ENCODE data around the gene REEP5.

REEP5 gene

DNA sequence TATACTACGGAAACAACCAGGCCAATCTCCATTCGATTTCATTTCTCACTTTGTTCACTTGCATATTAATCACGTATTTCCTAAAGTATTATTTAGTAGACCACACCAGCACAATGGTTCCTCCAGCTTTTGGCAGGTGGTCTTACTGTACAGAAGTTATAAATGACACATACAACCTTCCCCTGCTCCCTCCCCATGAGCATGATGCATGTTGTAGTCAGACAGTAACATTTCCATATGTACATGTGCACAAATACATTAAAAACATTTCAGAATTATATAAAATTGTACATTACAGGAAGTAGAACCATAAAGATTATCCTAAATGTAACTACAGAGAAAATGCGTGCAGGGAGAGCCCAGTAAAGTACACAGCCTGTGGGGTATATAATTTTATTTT is 43.9 kb downstream of the REEP5 start:
- no peak overlapping the region for H3K27ac ChIP-seq
- TF ChIP-seq, protein P1, sequence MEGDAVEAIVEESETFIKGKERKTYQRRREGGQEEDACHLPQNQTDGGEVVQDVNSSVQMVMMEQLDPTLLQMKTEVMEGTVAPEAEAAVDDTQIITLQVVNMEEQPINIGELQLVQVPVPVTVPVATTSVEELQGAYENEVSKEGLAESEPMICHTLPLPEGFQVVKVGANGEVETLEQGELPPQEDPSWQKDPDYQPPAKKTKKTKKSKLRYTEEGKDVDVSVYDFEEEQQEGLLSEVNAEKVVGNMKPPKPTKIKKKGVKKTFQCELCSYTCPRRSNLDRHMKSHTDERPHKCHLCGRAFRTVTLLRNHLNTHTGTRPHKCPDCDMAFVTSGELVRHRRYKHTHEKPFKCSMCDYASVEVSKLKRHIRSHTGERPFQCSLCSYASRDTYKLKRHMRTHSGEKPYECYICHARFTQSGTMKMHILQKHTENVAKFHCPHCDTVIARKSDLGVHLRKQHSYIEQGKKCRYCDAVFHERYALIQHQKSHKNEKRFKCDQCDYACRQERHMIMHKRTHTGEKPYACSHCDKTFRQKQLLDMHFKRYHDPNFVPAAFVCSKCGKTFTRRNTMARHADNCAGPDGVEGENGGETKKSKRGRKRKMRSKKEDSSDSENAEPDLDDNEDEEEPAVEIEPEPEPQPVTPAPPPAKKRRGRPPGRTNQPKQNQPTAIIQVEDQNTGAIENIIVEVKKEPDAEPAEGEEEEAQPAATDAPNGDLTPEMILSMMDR (conservative IDR thresholded peaks at IDR 0.05), result no peak
- TF ChIP-seq ZFX (IDR thresholded peaks at IDR 0.05), result no peak

DNA sequence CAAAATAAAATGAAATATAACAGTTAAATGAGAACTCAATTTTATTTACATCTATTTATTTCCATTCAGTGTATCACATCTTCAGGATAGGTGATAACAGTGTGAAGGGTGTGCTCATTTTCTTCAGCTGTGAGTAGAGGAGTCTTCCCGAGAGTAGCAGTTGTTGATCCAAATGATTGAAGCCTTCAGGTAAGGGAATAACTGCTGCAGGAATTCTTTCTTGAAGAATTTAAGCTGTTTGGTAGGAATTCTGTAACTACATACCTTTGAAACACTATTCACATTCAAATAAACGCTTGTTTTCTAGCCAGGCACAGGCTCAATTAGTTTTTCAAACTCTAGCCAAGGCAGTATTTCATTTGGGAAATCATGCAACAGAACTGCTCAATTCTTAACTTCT is 45.7 kb downstream of the REEP5 start:
- TF ChIP-seq, protein P1 (conservative IDR thresholded peaks at IDR 0.05), result no peak
- TF ChIP-seq ZFX (IDR thresholded peaks at IDR 0.05), result no peak
- H3K27ac ChIP-seq, result no peak overlapping the region

DNA sequence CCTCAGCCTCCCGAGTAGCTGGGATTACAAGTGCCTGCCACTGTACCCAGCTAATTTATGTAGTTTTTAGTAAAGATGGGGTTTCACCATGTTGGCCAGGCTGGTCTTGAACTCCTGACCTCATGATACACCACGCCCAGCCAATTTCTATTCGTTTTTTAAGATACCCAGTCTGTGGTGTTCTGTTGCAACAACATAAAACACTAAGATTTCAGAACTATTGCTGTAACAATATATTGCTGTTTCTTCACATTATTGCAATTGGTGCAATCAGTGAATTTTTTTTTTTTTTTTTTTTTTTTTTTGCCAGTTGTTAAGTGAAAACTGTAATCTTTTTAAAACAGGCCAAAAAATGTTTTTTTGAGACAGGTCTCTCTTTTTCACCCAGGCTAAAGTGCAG is 51.1 kb downstream of the REEP5 start:
- H3K27ac ChIP-seq, result no peak overlapping the region
- TF ChIP-seq ZFX (IDR thresholded peaks at IDR 0.05), result no peak
- TF ChIP-seq, protein P1 (conservative IDR thresholded peaks at IDR 0.05), result no peak

DNA sequence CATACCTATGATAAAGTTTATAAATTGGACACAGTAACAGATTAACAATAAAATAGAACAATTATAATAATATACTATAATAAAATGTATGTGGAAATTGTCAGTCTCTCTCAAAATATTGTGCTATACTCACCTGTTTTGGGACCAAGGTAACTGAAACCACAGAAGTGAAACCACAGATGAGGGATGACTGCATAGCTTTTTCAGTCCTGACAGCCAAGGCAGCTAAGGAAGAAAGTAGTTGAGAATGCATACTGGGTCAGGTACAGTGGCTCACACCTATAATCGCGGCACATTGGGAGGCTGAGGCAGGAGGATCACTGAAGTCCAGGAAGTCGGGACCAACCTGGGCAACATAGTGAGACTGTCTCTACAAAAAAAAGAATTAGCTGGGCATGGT is 52.1 kb downstream of the REEP5 start:
- no peak overlapping the region for H3K27ac ChIP-seq
- TF ChIP-seq ZFX (IDR thresholded peaks at IDR 0.05), result no peak
- TF ChIP-seq, protein P1 (conservative IDR thresholded peaks at IDR 0.05), result no peak

DNA sequence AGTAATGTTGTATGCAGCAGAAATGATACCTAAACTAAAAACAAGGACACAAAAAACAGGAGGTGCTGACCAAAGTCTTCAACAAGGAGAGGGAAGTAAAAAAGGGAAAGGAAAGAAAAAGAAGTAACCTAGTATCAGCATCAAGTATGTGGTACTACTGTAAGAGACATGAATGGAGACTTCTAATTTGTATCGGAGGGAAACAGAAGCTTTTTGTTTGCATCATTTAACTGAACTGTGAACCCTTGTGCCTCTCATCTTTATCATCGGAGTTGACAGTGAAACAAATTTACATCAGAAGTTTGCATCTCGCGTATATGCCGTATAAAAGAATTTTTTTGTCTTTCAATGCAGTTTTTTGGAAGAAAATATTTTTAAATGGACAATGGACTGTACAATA is 54.6 kb downstream of the REEP5 start:
- TF ChIP-seq, protein P1 (conservative IDR thresholded peaks at IDR 0.05), result no peak
- no peak for TF ChIP-seq ZFX (IDR thresholded peaks at IDR 0.05)
- H3K27ac ChIP-seq, result no peak overlapping the region

DNA sequence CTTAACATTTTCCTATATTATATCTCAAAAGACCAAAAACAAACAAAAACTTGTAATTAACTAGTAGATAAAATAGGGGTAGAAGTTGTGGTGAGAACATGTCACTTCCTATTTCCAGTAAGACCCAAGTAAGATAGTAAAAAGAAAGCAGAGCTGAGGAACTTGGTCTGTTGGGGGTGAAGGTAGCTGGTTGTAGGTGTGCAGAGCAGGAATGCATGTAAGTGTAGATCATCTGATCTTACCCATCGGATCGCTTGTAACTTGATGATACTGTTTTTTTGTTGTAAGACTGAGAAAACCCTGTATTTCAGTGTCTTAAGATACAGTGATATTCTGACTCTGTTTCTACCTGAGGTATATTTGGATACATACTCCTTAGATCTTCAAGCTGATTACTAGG is 55.3 kb downstream of the REEP5 start:
- H3K27ac ChIP-seq, result no peak overlapping the region
- TF ChIP-seq, protein P1 (conservative IDR thresholded peaks at IDR 0.05), result no peak

DNA sequence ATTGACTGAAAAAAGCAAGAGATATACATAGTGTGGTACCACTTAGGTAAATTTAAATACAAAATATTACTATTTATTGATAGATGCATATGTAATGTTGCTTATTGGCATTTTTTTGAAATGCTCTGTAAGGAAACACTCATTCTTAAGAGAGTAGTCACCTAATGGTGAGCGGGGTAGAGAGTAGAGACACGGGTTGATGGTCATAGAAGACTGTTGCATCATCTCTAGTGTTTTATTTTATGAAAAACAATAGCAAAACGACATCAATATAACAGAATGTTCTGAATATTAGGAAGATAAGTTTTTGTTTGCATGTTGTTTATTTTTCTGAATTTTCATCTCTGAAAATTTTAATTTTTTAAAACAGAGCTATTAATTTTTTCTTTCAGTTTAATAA is 56.9 kb downstream of the REEP5 start:
- no peak overlapping the region for H3K27ac ChIP-seq
- TF ChIP-seq, protein P1 (conservative IDR thresholded peaks at IDR 0.05), result no peak
- TF ChIP-seq ZFX (IDR thresholded peaks at IDR 0.05), result no peak

Measured in C4-2B (cell line).